ENCODE results near the gene GNA12.
A peak's percentile ranks its signal among the peaks of the same experiment; 100 is the strongest.

Gene GNA12

GRCh38 chr7:2832461-2832860 is 11.6 kb downstream of the GNA12 start:
- no peak overlapping the region for H4K8ac ChIP-seq (ENCODE audit: low read depth, low read length)

GRCh38 chr7:2830609-2831376 is 13.3 kb downstream of the GNA12 start:
- Histone ChIP-seq H3K4ac (ENCODE audit: low read length) (no peak overlapping the region), H2BK12ac (ENCODE audit: low read length) (no peak overlapping the region), H2BK5ac (ENCODE audit: low read length) (no peak overlapping the region), H3K14ac (ENCODE audit: low read length) (no peak overlapping the region), H3K27ac (replicated peaks; ENCODE audit: low read length) (no peak overlapping the region), H3K9ac (ENCODE audit: low read depth, low read length, poor library complexity) (no peak overlapping the region), H3K4me1 (ENCODE audit: control insufficient read depth in 2 of 2, insufficient read depth in 1 of 2, low read depth in 1 of 2, low read length in 2 of 2) (peaks cover under 1 to 4% of the 10 kb centered on the region in 2 donors), H3K9me3 (replicated peaks in 1 of 2; ENCODE audit: control insufficient read depth in 2 of 2, insufficient read depth in 1 of 2, low read depth in 1 of 2, low read length in 2 of 2) (peaks cover 2 to 5% of the 10 kb centered on the region in 2 donors), H4K91ac (ENCODE audit: low read depth, low read length, poor library complexity) (no peak overlapping the region), H3K4me3 (ENCODE audit: low read length in 2 of 2) (no peak overlapping the region), H2BK120ac (ENCODE audit: low read depth, low read length) (no peak overlapping the region), H2AFZ (ENCODE audit: low read length) (no peak overlapping the region), H3K18ac (ENCODE audit: low read length) (no peak overlapping the region), H4K8ac (ENCODE audit: low read depth, low read length) (no peak overlapping the region), H3K79me1 (ENCODE audit: low read depth, low read length) (peaks cover 9% of the 10 kb centered on the region), H2BK15ac (ENCODE audit: low read length) (no peak overlapping the region), H3K23ac (ENCODE audit: low read depth, low read length, poor library complexity) (no peak overlapping the region), H3K36me3 (replicated peaks in 1 of 2; ENCODE audit: control insufficient read depth in 2 of 2, insufficient read depth in 2 of 2, low read length in 2 of 2) (peaks cover 4 to 57% of the 10 kb centered on the region in 2 donors), H2AK5ac (ENCODE audit: low read depth, low read length) (no peak overlapping the region), H3K4me2 (ENCODE audit: insufficient read depth, low read length, poor library complexity, severe bottlenecking) (no peak overlapping the region), H3K27me3 (ENCODE audit: control insufficient read depth in 3 of 3, insufficient read depth in 3 of 3, low read depth in 1 of 3, low read length in 3 of 3) (no peaks in the 10 kb centered on the region)
- DNase-seq (ENCODE audit: low spot score): no peak
- no CpG with 5 or more reads among the region's 8 CpGs for WGBS, 2 donors (ENCODE audit: extremely low coverage in 2 of 2, insufficient read length in 2 of 2, insufficient replicate concordance in 1 of 2)

More at GRCh38 chr7:2832461-2832860, 11.6 kb downstream of the GNA12 start:
- Histone ChIP-seq H2BK120ac (ENCODE audit: low read depth, low read length) (no peak overlapping the region), H2BK5ac (ENCODE audit: low read length) (peak overlapping the region; percentile 47), H3K36me3 (replicated peaks in 1 of 2; ENCODE audit: control insufficient read depth in 2 of 2, insufficient read depth in 2 of 2, low read length in 2 of 2) (peaks cover 6 to 61% of the 10 kb centered on the region in 2 donors), H3K23ac (ENCODE audit: low read depth, low read length, poor library complexity) (no peak overlapping the region), H3K14ac (ENCODE audit: low read length) (no peak overlapping the region), H3K18ac (ENCODE audit: low read length) (no peak overlapping the region), H3K79me1 (ENCODE audit: low read depth, low read length) (peaks cover 7% of the 10 kb centered on the region), H2AFZ (ENCODE audit: low read length) (no peak overlapping the region), H2AK5ac (ENCODE audit: low read depth, low read length) (no peak overlapping the region), H3K9me3 (replicated peaks in 1 of 2; ENCODE audit: control insufficient read depth in 2 of 2, insufficient read depth in 1 of 2, low read depth in 1 of 2, low read length in 2 of 2) (peaks cover 0 to under 1% of the 10 kb centered on the region in 2 donors), H3K9ac (ENCODE audit: low read depth, low read length, poor library complexity) (peak overlapping the region; percentile 45), H3K27ac (replicated peaks; ENCODE audit: low read length) (no peak overlapping the region), H3K4me2 (ENCODE audit: insufficient read depth, low read length, poor library complexity, severe bottlenecking) (no peak overlapping the region), H2BK15ac (ENCODE audit: low read length) (no peak overlapping the region), H4K91ac (ENCODE audit: low read depth, low read length, poor library complexity) (no peak overlapping the region), H3K27me3 (ENCODE audit: control insufficient read depth in 3 of 3, insufficient read depth in 3 of 3, low read depth in 1 of 3, low read length in 3 of 3) (no peaks in the 10 kb centered on the region), H2BK12ac (ENCODE audit: low read length) (no peak overlapping the region), H3K4ac (ENCODE audit: low read length) (no peak overlapping the region), H3K4me1 (ENCODE audit: control insufficient read depth in 2 of 2, insufficient read depth in 1 of 2, low read depth in 1 of 2, low read length in 2 of 2) (peaks cover 0 to 4% of the 10 kb centered on the region in 2 donors), H3K4me3 (ENCODE audit: low read length in 2 of 2) (no peak overlapping the region)
- WGBS, 2 donors (ENCODE audit: extremely low coverage in 2 of 2, insufficient read length in 2 of 2, insufficient replicate concordance in 1 of 2): no CpG with 5 or more reads among the region's 12 CpGs
- DNase-seq (ENCODE audit: low spot score): no peak

DNA sequence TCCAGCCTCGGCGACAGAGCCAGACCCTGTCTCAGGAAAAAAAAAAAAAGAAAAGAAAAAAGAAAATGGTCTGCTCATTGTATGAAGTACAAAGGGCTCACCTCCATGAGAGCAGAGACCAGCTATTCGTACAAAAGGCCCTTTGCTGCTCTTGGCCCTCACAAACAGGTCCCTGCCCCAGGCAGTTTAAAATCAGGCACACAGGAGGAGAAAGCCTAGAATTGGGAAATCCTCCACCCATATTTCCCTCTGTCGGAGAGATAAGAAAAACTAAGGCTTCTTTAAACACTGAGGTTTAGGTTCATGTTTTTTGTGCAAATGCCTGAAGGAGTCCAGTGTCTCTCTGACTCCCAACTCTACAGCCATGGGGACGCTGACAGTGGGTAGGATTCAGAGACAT is 15.1 kb downstream of the GNA12 start:
- H3K27me3 ChIP-seq (ENCODE audit: control insufficient read depth in 3 of 3, insufficient read depth in 3 of 3, low read depth in 1 of 3, low read length in 3 of 3): no peaks in the 10 kb centered on the region
- no peak overlapping the region for H2BK5ac ChIP-seq (ENCODE audit: low read length)
- no peak overlapping the region for H3K9ac ChIP-seq (ENCODE audit: low read depth, low read length, poor library complexity)
- WGBS, 2 donors (ENCODE audit: extremely low coverage in 2 of 2, insufficient read length in 2 of 2, insufficient replicate concordance in 1 of 2): no CpG with 5 or more reads among the region's 5 CpGs
- H3K27ac ChIP-seq (replicated peaks; ENCODE audit: low read length): no peak overlapping the region
- peaks cover 2 to 5% of the 10 kb centered on the region in 2 donors for H3K9me3 ChIP-seq (replicated peaks in 1 of 2; ENCODE audit: control insufficient read depth in 2 of 2, insufficient read depth in 1 of 2, low read depth in 1 of 2, low read length in 2 of 2)
- no peak overlapping the region for H3K23ac ChIP-seq (ENCODE audit: low read depth, low read length, poor library complexity)
- no peak for DNase-seq (ENCODE audit: low spot score)
- no peak overlapping the region for H4K8ac ChIP-seq (ENCODE audit: low read depth, low read length)
- H3K14ac ChIP-seq (ENCODE audit: low read length): no peak overlapping the region
- no peak overlapping the region for H3K4me2 ChIP-seq (ENCODE audit: insufficient read depth, low read length, poor library complexity, severe bottlenecking)
- no peak overlapping the region for H2AFZ ChIP-seq (ENCODE audit: low read length)
- H3K4me3 ChIP-seq (ENCODE audit: low read length in 2 of 2): no peak overlapping the region
- no peak overlapping the region for H2BK120ac ChIP-seq (ENCODE audit: low read depth, low read length)
- no peak overlapping the region for H3K4ac ChIP-seq (ENCODE audit: low read length)
- H3K4me1 ChIP-seq (ENCODE audit: control insufficient read depth in 2 of 2, insufficient read depth in 1 of 2, low read depth in 1 of 2, low read length in 2 of 2): peaks cover 17% of the 10 kb centered on the region in 2 donors
- no peak overlapping the region for H2BK12ac ChIP-seq (ENCODE audit: low read length)
- peaks cover 12% of the 10 kb centered on the region for H3K79me1 ChIP-seq (ENCODE audit: low read depth, low read length)
- H4K91ac ChIP-seq (ENCODE audit: low read depth, low read length, poor library complexity): no peak overlapping the region
- no peak overlapping the region for H3K18ac ChIP-seq (ENCODE audit: low read length)
- no peak overlapping the region for H2BK15ac ChIP-seq (ENCODE audit: low read length)
- no peak overlapping the region for H2AK5ac ChIP-seq (ENCODE audit: low read depth, low read length)
- H3K36me3 ChIP-seq (replicated peaks in 1 of 2; ENCODE audit: control insufficient read depth in 2 of 2, insufficient read depth in 2 of 2, low read length in 2 of 2): peaks cover 0 to 40% of the 10 kb centered on the region in 2 donors

- Histone ChIP-seq H3K14ac (ENCODE audit: low read length) (no peak overlapping the region), H3K18ac (ENCODE audit: low read length) (no peak overlapping the region), H4K91ac (ENCODE audit: low read depth, low read length, poor library complexity) (no peak overlapping the region), H3K4ac (ENCODE audit: low read length) (no peak overlapping the region), H3K79me1 (ENCODE audit: low read depth, low read length) (peaks cover 6% of the 10 kb centered on the region), H3K36me3 (replicated peaks in 1 of 2; ENCODE audit: control insufficient read depth in 2 of 2, insufficient read depth in 2 of 2, low read length in 2 of 2) (peaks cover 0 to 18% of the 10 kb centered on the region in 2 donors), H3K23ac (ENCODE audit: low read depth, low read length, poor library complexity) (no peak overlapping the region), H4K8ac (ENCODE audit: low read depth, low read length) (no peak overlapping the region), H2AFZ (ENCODE audit: low read length) (no peak overlapping the region), H2BK120ac (ENCODE audit: low read depth, low read length) (no peak overlapping the region), H2BK5ac (ENCODE audit: low read length) (no peak overlapping the region), H3K4me2 (ENCODE audit: insufficient read depth, low read length, poor library complexity, severe bottlenecking) (no peak overlapping the region), H3K4me1 (ENCODE audit: control insufficient read depth in 2 of 2, insufficient read depth in 1 of 2, low read depth in 1 of 2, low read length in 2 of 2) (peaks cover 19 to 21% of the 10 kb centered on the region in 2 donors), H3K4me3 (ENCODE audit: low read length in 2 of 2) (no peak overlapping the region), H3K9ac (ENCODE audit: low read depth, low read length, poor library complexity) (no peak overlapping the region), H2BK12ac (ENCODE audit: low read length) (no peak overlapping the region), H2BK15ac (ENCODE audit: low read length) (no peak overlapping the region), H3K9me3 (replicated peaks in 1 of 2; ENCODE audit: control insufficient read depth in 2 of 2, insufficient read depth in 1 of 2, low read depth in 1 of 2, low read length in 2 of 2) (peaks cover 2 to 5% of the 10 kb centered on the region in 2 donors), H2AK5ac (ENCODE audit: low read depth, low read length) (no peak overlapping the region), H3K27ac (replicated peaks; ENCODE audit: low read length) (no peak overlapping the region), H3K27me3 (ENCODE audit: control insufficient read depth in 3 of 3, insufficient read depth in 3 of 3, low read depth in 1 of 3, low read length in 3 of 3) (no peaks in the 10 kb centered on the region)
- no peak for DNase-seq (ENCODE audit: low spot score)
- no CpG with 5 or more reads among the region's 2 CpGs for WGBS, 2 donors (ENCODE audit: extremely low coverage in 2 of 2, insufficient read length in 2 of 2, insufficient replicate concordance in 1 of 2)
Measured at GRCh38 chr7:2826771-2827170, 17.3 kb downstream of the GNA12 start.

Measured in neuronal stem cell (in vitro differentiated cells).